22Rv1 (cell line): ENCODE results near the gene POU2F3.

Experiments used
- H3K27ac ChIP-seq: fragments of 450-650 bp; 2 replicates; pipeline ENCODE4 v1.5.1; 2017
- CTCF ChIP-seq: fragments of 450-650 bp; IDR thresholded peaks from 2 replicates; pipeline ENCODE4 v1.5.1; 2017; ENCODE audit warnings: mild to moderate bottlenecking
- ZFX ChIP-seq: fragments of 450-650 bp; IDR thresholded peaks from 2 replicates; pipeline ENCODE4 v1.6.1; 2017; ENCODE audit warnings: antibody characterized with exemption, borderline replicate concordance

POU2F3 gene

GRCh38 chr11:120280600-120281051 lies 40.7 kb downstream of the POU2F3 start:
- no peak overlapping the region for H3K27ac ChIP-seq

GRCh38 chr11:120281143-120281795 lies 41.3 kb downstream of the POU2F3 start:
- no peak for TF ChIP-seq CTCF
- no peak for TF ChIP-seq ZFX
- H3K27ac ChIP-seq = no peak overlapping the region

More at GRCh38 chr11:120280600-120281051, 40.7 kb downstream of the POU2F3 start:
- TF ChIP-seq ZFX = no peak

- TF ChIP-seq CTCF (no peak), ZFX (no peak)
- H3K27ac ChIP-seq = no peak overlapping the region
These were observed 43.2 kb downstream of the POU2F3 start for GRCh38 chr11:120283124-120283523.

GRCh38 chr11:120284272-120284671 lies 44.3 kb downstream of the POU2F3 start:
- TF ChIP-seq ZFX = no peak
- no peak for TF ChIP-seq CTCF
- no peak overlapping the region for H3K27ac ChIP-seq

- H3K27ac ChIP-seq = no peak overlapping the region
- no peak for TF ChIP-seq ZFX
These were observed 45.3 kb downstream of the POU2F3 start for GRCh38 chr11:120285256-120285655.

GRCh38 chr11:120288021-120288420 lies 48.1 kb downstream of the POU2F3 start:
- TF ChIP-seq CTCF (no peak), ZFX (no peak)
- H3K27ac ChIP-seq = no peak overlapping the region

GRCh38 chr11:120289426-120289825 lies 49.5 kb downstream of the POU2F3 start:
- no peak for TF ChIP-seq ZFX

GRCh38 chr11:120290956-120291355 lies 51.0 kb downstream of the POU2F3 start:
- TF ChIP-seq CTCF (no peak), ZFX (no peak)

More at GRCh38 chr11:120289426-120289825, 49.5 kb downstream of the POU2F3 start:
- no peak overlapping the region for H3K27ac ChIP-seq

More at GRCh38 chr11:120290956-120291355, 51.0 kb downstream of the POU2F3 start:
- H3K27ac ChIP-seq = no peak overlapping the region
